Body of pancreas (tissue), 4 donors: ENCODE measurements around the gene RPS6KA2.

Experiments
- CTCF ChIP-seq, 7 experiments: fragments of 450-650 bp in 4 of 7; fragments of 200-600 bp in 3 of 7; sonication (generic) in 3 of 7; IDR thresholded peaks; one replicate each; pipeline ENCODE4 v1.5.1; 2016 to 2019; ENCODE audit warnings: antibody characterized with exemption in 7 of 7
- POLR2A ChIP-seq, 3 donors: fragments of 450-650 bp; IDR thresholded peaks; one replicate each; pipeline ENCODE4 v1.6.1; 2016; ENCODE audit warnings: antibody characterized with exemption in 3 of 3, mild to moderate bottlenecking in 2 of 3

- TF ChIP-seq POLR2A (IDR thresholded peaks at IDR 0.05) (no peak), CTCF (IDR thresholded peaks at IDR 0.05) (no peak)
These were observed 177.4 kb downstream of the RPS6KA2 start for GRCh38 chr6:166449641-166450040.
